ENCODE data around the gene HSF2BP.

- TF ChIP-seq CTCF (IDR thresholded peaks at IDR 0.05; ENCODE audit: poor library complexity, severe bottlenecking) (no peak), TAF1 (IDR thresholded peaks at IDR 0.05; ENCODE audit: low read depth) (no peak), RAD21 (conservative IDR thresholded peaks at IDR 0.05) (no peak), EP300 (conservative IDR thresholded peaks at IDR 0.05; ENCODE audit: poor library complexity, severe bottlenecking) (no peak), EZH2 (IDR thresholded peaks at IDR 0.05; ENCODE audit: borderline replicate concordance, insufficient read depth, low read length, poor library complexity, severe bottlenecking) (no peak), SMC3 (conservative IDR thresholded peaks at IDR 0.05; ENCODE audit: poor library complexity) (no peak), MXI1 (conservative IDR thresholded peaks at IDR 0.05; ENCODE audit: poor library complexity, severe bottlenecking) (no peak), POLR2AphosphoS5 (IDR thresholded peaks at IDR 0.05) (no peak)
Measured at GRCh38 chr21:43669828-43670605, 10.7 kb upstream of the HSF2BP start.
